Transverse colon (tissue), 4 donors: ENCODE data around the gene ZP3. TPM values are rescaled to one million over a fixed set of nuclear protein-coding genes. Genes with fewer than 3 reads are reported as not detected.
A peak's percentile ranks its signal among the peaks of the same experiment; 100 is the strongest.

Source experiments
- DNase-seq: peaks from one replicate; pipeline ENCODE4 v3.0.0-alpha.2; 2019
- H3K27ac ChIP-seq, 4 donors: fragments of 200-600 bp; sonication (generic); 2 replicates each; pipeline ENCODE4 v1.5.1; 2016 to 2018; ENCODE audit warnings: inconsistent platforms in 4 of 4
- H3K27me3 ChIP-seq: fragments of 200-600 bp; sonication (generic); 2 replicates; pipeline ENCODE4 v1.5.1; 2017; ENCODE audit warnings: inconsistent platforms
- H3K36me3 ChIP-seq, 4 donors: fragments of 200-600 bp; sonication (generic); 2 replicates each; pipeline ENCODE4 v1.5.1; 2017 to 2019; ENCODE audit warnings: inconsistent platforms in 4 of 4
- H3K4me1 ChIP-seq, 4 donors: fragments of 200-600 bp; sonication (generic); 2 replicates each; pipeline ENCODE4 v1.5.1; 2017 to 2020; ENCODE audit warnings: inconsistent platforms in 4 of 4
- H3K4me3 ChIP-seq, 4 donors: fragments of 200-600 bp; sonication (generic); 1 replicate in 1 of 4; 2 replicates in 3 of 4; pipeline versions ENCODE4 v1.5.1 to v1.6.1; 2017 to 2019; ENCODE audit warnings: inconsistent platforms in 4 of 4
- H3K9me3 ChIP-seq, 2 donors: fragments of 200-600 bp; sonication (generic); 2 replicates each; pipeline ENCODE4 v1.5.1; 2017 to 2019; ENCODE audit warnings: inconsistent platforms in 2 of 2
- EP300 ChIP-seq: sonication (generic); formaldehyde crosslinking; IDR thresholded peaks from one replicate; pipeline ENCODE4 v1.6.1; 2017; ENCODE audit warnings: antibody characterized with exemption, low read depth
- POLR2A ChIP-seq: fragments of 450-650 bp; IDR thresholded peaks from one replicate; pipeline ENCODE4 v1.6.1; 2016; ENCODE audit warnings: antibody characterized with exemption, mild to moderate bottlenecking, moderate library complexity
- POLR2AphosphoS5 ChIP-seq, 3 donors: sonication (generic); formaldehyde crosslinking; IDR thresholded peaks; one replicate each; pipeline ENCODE4 v1.6.1; 2016; ENCODE audit warnings: antibody characterized with exemption in 3 of 3
- WGBS, 2 donors: methylation state at CpG; one replicate each; pipeline ENCODE4 v1.1.5; 2018; ENCODE audit warnings: low coverage in 1 of 2; 5-methylcytosine and 5-hydroxymethylcytosine counted together
- in situ Hi-C, 4 donors: fragments of 200-750 bp; cut with MboI; loops; one replicate each; pipeline versions ENCODE4 v1.15.0 to v1.15.1; 2017; ENCODE audit warnings: low sequenced_read_pairs in 3 of 4, low pct_ligation_motif_present in 1 of 4, low pct_unique_long_range_greater_than_20kb in 1 of 4
- intact Hi-C: fragments of 100-400 bp; cut with DNase I; formaldehyde crosslinking; loops from one replicate; pipeline ENCODE4 v1.15.1; 2023; ENCODE audit warnings: low total_unique reads
- total RNA-seq, 4 donors: library from RNA; depleted of rRNA; stranded (reverse); fragments of >200 nt; gene quantifications; one replicate each; pipeline ENCODE4 v1.1.0, GENCODE V29; 2016
- TF ChIP-seq, protein P1 (sequence below), 5 experiments: fragments of 200-600 bp in 3 of 5; fragments of 450-650 bp in 2 of 5; sonication (generic) in 3 of 5; IDR thresholded peaks; 1 replicate in 2 of 5; 2 replicates in 3 of 5; pipeline ENCODE4 v1.5.1; 2016 to 2017; ENCODE audit warnings: antibody characterized with exemption in 5 of 5, inconsistent platforms in 3 of 5, mild to moderate bottlenecking in 2 of 5, moderate library complexity in 1 of 5

ZP3 gene
- 1 to 10 TPM in 2 of 4 donors, not detected in 2; 3.0 to 3.4 TPM for total RNA-seq

DNA sequence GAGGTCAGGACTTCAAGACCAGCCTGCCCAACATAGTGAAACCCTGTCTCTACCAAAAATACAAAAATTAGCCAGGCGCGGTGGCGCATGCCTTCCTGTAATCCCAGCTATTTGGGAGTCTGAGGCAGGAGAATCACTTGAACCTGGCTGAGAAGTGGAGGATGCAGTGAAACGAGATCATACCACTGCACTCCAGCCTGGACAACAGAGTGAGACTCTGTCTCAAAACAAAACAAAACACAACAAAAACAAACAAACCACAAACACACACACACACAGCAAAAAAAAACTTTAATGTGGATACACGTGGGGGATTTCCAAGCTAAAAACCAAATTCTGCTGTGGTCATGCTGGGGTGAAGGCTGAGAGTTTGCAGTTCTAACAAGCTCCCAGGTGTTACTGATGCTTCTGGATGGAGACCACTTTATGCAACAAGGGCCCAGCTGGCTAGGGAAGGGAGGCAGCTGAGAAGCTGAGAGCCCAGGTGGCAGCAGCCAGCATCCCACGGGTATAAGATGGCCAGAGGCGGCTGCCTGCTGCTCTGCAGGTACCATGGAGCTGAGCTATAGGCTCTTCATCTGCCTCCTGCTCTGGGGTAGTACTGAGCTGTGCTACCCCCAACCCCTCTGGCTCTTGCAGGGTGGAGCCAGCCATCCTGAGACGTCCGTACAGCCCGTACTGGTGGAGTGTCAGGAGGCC, at the start of gene ZP3:
Gene ZP3 (plus strand): TSS at position 538 of the 699 bp plus-strand sequence. CDS start 15 bp downstream, at position 553.
- Histone ChIP-seq H3K27me3 (peaks cover 5% of the 10 kb centered on the region), H3K4me1 (no peaks in the 10 kb centered on the region), H3K4me3 (no peak within 1 kb of the TSS), H3K27ac (no peak within 1 kb of the TSS), H3K9me3 (no peaks in the 10 kb centered on the region), H3K36me3 (no peaks in the 10 kb centered on the region)
- in situ Hi-C loops (no loop called here), intact Hi-C loops (no loop called here)
- TF ChIP-seq, protein P1, sequence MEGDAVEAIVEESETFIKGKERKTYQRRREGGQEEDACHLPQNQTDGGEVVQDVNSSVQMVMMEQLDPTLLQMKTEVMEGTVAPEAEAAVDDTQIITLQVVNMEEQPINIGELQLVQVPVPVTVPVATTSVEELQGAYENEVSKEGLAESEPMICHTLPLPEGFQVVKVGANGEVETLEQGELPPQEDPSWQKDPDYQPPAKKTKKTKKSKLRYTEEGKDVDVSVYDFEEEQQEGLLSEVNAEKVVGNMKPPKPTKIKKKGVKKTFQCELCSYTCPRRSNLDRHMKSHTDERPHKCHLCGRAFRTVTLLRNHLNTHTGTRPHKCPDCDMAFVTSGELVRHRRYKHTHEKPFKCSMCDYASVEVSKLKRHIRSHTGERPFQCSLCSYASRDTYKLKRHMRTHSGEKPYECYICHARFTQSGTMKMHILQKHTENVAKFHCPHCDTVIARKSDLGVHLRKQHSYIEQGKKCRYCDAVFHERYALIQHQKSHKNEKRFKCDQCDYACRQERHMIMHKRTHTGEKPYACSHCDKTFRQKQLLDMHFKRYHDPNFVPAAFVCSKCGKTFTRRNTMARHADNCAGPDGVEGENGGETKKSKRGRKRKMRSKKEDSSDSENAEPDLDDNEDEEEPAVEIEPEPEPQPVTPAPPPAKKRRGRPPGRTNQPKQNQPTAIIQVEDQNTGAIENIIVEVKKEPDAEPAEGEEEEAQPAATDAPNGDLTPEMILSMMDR (IDR thresholded peaks at IDR 0.05), result no peak
- TF ChIP-seq POLR2AphosphoS5 (IDR thresholded peaks at IDR 0.05) (no peak), EP300 (no peak), POLR2A (no peak)
- no peak for DNase-seq
- WGBS, 2 donors, result 67 to 78% methylated on average over 1 to 10 of the region's 10 CpGs

DNA sequence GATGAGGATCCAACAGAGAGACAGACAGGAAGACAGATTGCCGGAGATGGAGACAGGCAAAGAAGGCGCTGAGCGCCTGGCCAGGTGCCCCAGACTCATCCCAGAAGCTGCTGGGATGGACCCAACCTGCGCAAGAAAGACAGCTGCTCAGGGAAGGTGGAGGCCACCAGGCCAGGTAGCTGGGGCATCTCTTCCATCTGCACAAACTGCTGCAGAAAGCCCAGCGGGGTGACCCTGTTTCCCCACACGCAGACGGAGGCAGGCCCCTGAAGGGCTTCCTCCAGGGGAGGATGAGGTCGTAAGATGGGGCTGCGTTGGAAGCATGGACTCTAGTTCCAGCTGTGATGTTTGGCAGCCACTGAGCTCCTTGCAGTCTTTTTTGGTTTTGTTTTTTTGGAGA, 49.5 kb upstream of the ZP3 start:
- Histone ChIP-seq H3K36me3 (no peaks in the 10 kb centered on the region), H3K4me1 (peaks cover under 1 to 17% (median 14%) of the 10 kb centered on the region in 4 donors), H3K9me3 (no peaks in the 10 kb centered on the region), H3K27me3 (no peaks in the 10 kb centered on the region), H3K4me3 (no peak overlapping the region), H3K27ac (no peak overlapping the region)
- 63 to 89% methylated on average over 1 to 9 of the region's 9 CpGs for WGBS, 2 donors
- DNase-seq, result no peak
- TF ChIP-seq POLR2AphosphoS5 (IDR thresholded peaks at IDR 0.05) (no peak), POLR2A (no peak), EP300 (no peak)
- TF ChIP-seq, protein P1 (IDR thresholded peaks at IDR 0.05), result no peak
- in situ Hi-C loops, result no loop called here
- intact Hi-C loops, result no loop called here

DNA sequence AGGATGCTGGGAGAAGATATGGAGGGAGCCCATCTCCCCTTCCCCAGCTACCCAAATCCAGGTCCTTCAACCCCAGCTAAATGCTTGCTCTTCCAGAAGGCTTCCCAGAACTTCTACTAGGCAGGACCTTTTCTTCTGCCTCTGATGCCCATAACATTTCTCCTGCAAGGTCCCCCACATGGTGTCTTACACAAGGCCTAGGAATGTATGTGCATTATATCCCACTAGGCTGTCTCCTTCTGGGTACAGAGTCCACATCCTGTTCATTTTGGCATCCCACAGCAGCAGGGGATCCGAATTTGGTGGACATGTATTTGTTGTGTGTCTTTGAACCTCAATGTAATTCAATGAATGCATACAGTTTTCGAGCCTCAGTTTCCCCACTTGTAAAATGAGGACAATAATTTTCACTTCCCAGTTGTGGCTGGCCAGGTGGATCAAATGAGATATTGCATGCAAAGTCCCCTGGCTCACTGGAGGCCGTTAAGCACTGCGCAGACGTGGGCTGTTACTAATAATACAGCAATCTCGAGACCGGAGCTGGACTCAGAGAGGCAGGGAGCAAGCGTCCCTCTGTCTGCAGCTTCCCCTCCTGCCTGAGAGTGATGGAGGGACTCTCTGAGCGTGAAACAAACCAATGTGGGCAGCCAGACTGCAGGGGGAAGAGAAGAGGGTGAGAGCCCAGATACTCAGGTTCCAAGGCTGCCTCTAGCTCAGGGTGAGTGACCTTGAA, 47.4 kb upstream of the ZP3 start:
- 68% methylated on average over 9 of the region's 9 CpGs; no CpG with 5 or more reads in 1 of the 2 donors for WGBS, 2 donors

DNA sequence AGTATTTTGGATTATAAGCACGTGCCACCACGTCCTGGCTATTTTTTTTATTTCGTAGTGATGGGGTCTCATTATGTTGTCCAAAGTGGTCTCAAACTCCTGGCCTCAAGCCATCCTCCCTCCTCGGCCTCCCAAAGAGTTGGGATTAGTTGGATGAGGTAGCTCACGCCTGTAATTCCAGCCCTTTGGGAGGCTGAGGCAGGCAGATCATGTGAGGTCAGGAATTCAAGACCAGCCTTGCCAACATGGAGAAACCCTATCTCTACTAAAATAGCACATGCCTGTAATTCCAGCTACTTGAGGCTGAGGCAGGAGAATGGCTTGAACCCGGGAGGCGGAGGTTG, 44.2 kb upstream of the ZP3 start:
- H3K9me3 ChIP-seq, result no peaks in the 10 kb centered on the region
- intact Hi-C loops, result no loop called here
- DNase-seq, result no peak
- peaks cover 4 to 16% (median 15%) of the 10 kb centered on the region in 4 donors for H3K4me1 ChIP-seq
- H3K36me3 ChIP-seq, result no peaks in the 10 kb centered on the region
- peak overlapping the region; percentile 91 to 96 (median 94) for H3K27ac ChIP-seq
- TF ChIP-seq, protein P1 (IDR thresholded peaks at IDR 0.05), result no peak
- no peak for TF ChIP-seq POLR2AphosphoS5 (IDR thresholded peaks at IDR 0.05)
- TF ChIP-seq POLR2A, result no peak
- TF ChIP-seq EP300, result no peak
- no peaks in the 10 kb centered on the region for H3K27me3 ChIP-seq
- peak overlapping the region in 3 of 4 donors; percentile 35 to 47 (median 38) for H3K4me3 ChIP-seq
- WGBS, 2 donors, result 69 to 76% methylated on average over 2 to 7 of the region's 7 CpGs
- in situ Hi-C loops, result no loop called here

More for the DNA sequence above, 47.4 kb upstream of the ZP3 start:
- no peaks in the 10 kb centered on the region for H3K9me3 ChIP-seq
- H3K4me3 ChIP-seq, result no peak overlapping the region
- peaks cover 4 to 22% (median 21%) of the 10 kb centered on the region in 4 donors for H3K4me1 ChIP-seq
- intact Hi-C loops, result no loop called here
- no peaks in the 10 kb centered on the region for H3K36me3 ChIP-seq
- TF ChIP-seq POLR2AphosphoS5 (IDR thresholded peaks at IDR 0.05) (no peak), EP300 (no peak), POLR2A (no peak)
- TF ChIP-seq, protein P1 (IDR thresholded peaks at IDR 0.05), result no peak
- H3K27me3 ChIP-seq, result no peaks in the 10 kb centered on the region
- in situ Hi-C loops, result no loop called here
- no peak for DNase-seq
- no peak overlapping the region for H3K27ac ChIP-seq
